Suprapubic skin (tissue), 4 donors: ENCODE measurements around the gene STX8. TPM values are rescaled to one million over a fixed set of nuclear protein-coding genes. Genes with fewer than 3 reads are reported as not detected.
"Not testable (repeated sequence)": the region's sequence is repeated elsewhere in the genome, so short reads cannot be mapped to it uniquely, and the experiment has no call there.

Experiments
- DNase-seq, 2 donors: peaks; one replicate each; pipeline ENCODE4 v3.0.0-alpha.2; 2019; ENCODE audit warnings: low spot score in 2 of 2
- H3K27ac ChIP-seq: fragments of 200-600 bp; sonication (generic); one replicate; pipeline ENCODE4 v1.5.1; 2019
- H3K27me3 ChIP-seq: fragments of 200-600 bp; sonication (generic); one replicate; pipeline ENCODE4 v1.5.1; 2019
- H3K36me3 ChIP-seq: fragments of 200-600 bp; sonication (generic); one replicate; pipeline ENCODE4 v1.5.1; 2019
- H3K4me1 ChIP-seq: fragments of 200-600 bp; sonication (generic); one replicate; pipeline ENCODE4 v1.5.1; 2019
- H3K4me3 ChIP-seq: fragments of 200-600 bp; sonication (generic); one replicate; pipeline ENCODE4 v1.5.1; 2019; ENCODE audit warnings: mild to moderate bottlenecking
- H3K9me3 ChIP-seq: fragments of 200-600 bp; sonication (generic); one replicate; pipeline ENCODE4 v1.5.1; 2019
- EP300 ChIP-seq: sonication (generic); formaldehyde crosslinking; IDR thresholded peaks from one replicate; pipeline ENCODE4 v1.6.1; 2017; ENCODE audit warnings: antibody characterized with exemption
- POLR2A ChIP-seq, 2 donors: fragments of 450-650 bp; IDR thresholded peaks; one replicate each; pipeline ENCODE4 v1.6.1; 2017; ENCODE audit warnings: antibody characterized with exemption in 2 of 2, mild to moderate bottlenecking in 2 of 2, moderate library complexity in 2 of 2
- POLR2AphosphoS5 ChIP-seq, 3 donors: sonication (generic); formaldehyde crosslinking; IDR thresholded peaks; one replicate each; pipeline ENCODE4 v1.6.1; 2017; ENCODE audit warnings: antibody characterized with exemption in 3 of 3
- WGBS: methylation state at CpG from one replicate; pipeline ENCODE4 v1.1.5; 2018; 5-methylcytosine and 5-hydroxymethylcytosine counted together
- total RNA-seq, 4 donors: library from RNA; depleted of rRNA; stranded (reverse); fragments of >200 nt; gene quantifications; one replicate each; pipeline ENCODE4 v1.1.0, GENCODE V29; 2016
- TF ChIP-seq, protein P1 (sequence below), 2 donors: fragments of 200-600 bp in 1 of 2; fragments of 450-650 bp in 1 of 2; sonication (generic) in 1 of 2; IDR thresholded peaks; one replicate each; pipeline ENCODE4 v1.5.1; 2016 to 2019; ENCODE audit warnings: antibody characterized with exemption in 2 of 2, mild to moderate bottlenecking in 1 of 2, moderate library complexity in 1 of 2

Gene STX8
- total RNA-seq, 4 donors from 2014 or later: 21.5 to 74.0 (median 38.4) TPM

- H3K36me3 ChIP-seq: no peaks in the 10 kb centered on the region
- 9% methylated on average over 38 of the region's 38 CpGs for WGBS
- peak in 1 of 2 donors; percentile 72 for DNase-seq
These were observed 1.1 kb upstream of the STX8 start, which contains the start of gene CFAP52 for GRCh38 chr17:9576521-9577372. CFAP52 (plus strand) TSS chr17:9576642; CDS start chr17:9576696, 54 bp downstream.

DNA sequence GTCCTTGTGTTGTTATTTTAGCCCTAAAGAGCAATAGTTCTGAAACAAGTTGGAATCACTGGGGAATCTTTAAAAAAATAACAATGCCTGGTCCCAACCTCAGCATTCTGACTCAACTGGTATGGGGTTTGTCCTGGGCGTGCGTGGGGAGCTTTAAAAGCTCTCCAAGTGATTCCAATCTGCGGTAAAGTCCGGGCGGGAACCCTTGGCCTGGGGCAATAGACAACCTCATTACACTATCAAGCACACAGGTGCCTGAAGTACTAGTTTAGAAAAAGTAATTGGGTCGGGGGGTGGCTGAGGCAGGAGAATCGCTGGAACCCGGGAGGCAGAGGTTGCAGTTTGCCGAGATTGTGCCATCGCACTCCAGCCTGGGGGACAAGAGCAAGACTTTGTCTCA is 4.4 kb downstream of the STX8 start:
- 52% methylated on average over 9 of the region's 10 CpGs for WGBS
- H3K4me3 ChIP-seq: no peak overlapping the region
- no peak for DNase-seq
- peaks cover 18% of the 10 kb centered on the region for H3K4me1 ChIP-seq
- H3K36me3 ChIP-seq: peaks cover 26% of the 10 kb centered on the region
- H3K27me3 ChIP-seq: no peaks in the 10 kb centered on the region
- no peaks in the 10 kb centered on the region for H3K9me3 ChIP-seq
- H3K27ac ChIP-seq: no peak overlapping the region
- TF ChIP-seq POLR2AphosphoS5 (IDR thresholded peaks at IDR 0.05): no peak
- TF ChIP-seq POLR2A (IDR thresholded peaks at IDR 0.05): no peak
- TF ChIP-seq, protein P1, sequence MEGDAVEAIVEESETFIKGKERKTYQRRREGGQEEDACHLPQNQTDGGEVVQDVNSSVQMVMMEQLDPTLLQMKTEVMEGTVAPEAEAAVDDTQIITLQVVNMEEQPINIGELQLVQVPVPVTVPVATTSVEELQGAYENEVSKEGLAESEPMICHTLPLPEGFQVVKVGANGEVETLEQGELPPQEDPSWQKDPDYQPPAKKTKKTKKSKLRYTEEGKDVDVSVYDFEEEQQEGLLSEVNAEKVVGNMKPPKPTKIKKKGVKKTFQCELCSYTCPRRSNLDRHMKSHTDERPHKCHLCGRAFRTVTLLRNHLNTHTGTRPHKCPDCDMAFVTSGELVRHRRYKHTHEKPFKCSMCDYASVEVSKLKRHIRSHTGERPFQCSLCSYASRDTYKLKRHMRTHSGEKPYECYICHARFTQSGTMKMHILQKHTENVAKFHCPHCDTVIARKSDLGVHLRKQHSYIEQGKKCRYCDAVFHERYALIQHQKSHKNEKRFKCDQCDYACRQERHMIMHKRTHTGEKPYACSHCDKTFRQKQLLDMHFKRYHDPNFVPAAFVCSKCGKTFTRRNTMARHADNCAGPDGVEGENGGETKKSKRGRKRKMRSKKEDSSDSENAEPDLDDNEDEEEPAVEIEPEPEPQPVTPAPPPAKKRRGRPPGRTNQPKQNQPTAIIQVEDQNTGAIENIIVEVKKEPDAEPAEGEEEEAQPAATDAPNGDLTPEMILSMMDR (IDR thresholded peaks at IDR 0.05): no peak
- TF ChIP-seq EP300: no peak

More at GRCh38 chr17:9576521-9577372, 1.1 kb upstream of the STX8 start, which contains the start of gene CFAP52:
- peak within 1 kb of the TSS; percentile 84 for H3K4me3 ChIP-seq
- TF ChIP-seq POLR2A (IDR thresholded peaks at IDR 0.05): no peak
- TF ChIP-seq, protein P1 (IDR thresholded peaks at IDR 0.05): peak; percentile 41 to 57
- no peaks in the 10 kb centered on the region for H3K27me3 ChIP-seq
- peak within 1 kb of the TSS; percentile 48 for H3K27ac ChIP-seq
- peaks cover 27% of the 10 kb centered on the region for H3K4me1 ChIP-seq
- no peaks in the 10 kb centered on the region for H3K9me3 ChIP-seq

- Histone ChIP-seq H3K27ac (no peak overlapping the region), H3K27me3 (no peaks in the 10 kb centered on the region), H3K4me3 (no peak overlapping the region), H3K36me3 (peaks cover 26% of the 10 kb centered on the region), H3K4me1 (peaks cover 3% of the 10 kb centered on the region), H3K9me3 (no peaks in the 10 kb centered on the region)
- TF ChIP-seq, protein P1 (IDR thresholded peaks at IDR 0.05): no peak
- TF ChIP-seq EP300 (no peak), POLR2A (IDR thresholded peaks at IDR 0.05) (no peak), POLR2AphosphoS5 (IDR thresholded peaks at IDR 0.05) (no peak)
- 89% methylated on average over 11 of the region's 11 CpGs for WGBS
- DNase-seq: no peak
These were observed 6.5 kb downstream of the STX8 start for GRCh38 chr17:9568957-9569588.

DNA sequence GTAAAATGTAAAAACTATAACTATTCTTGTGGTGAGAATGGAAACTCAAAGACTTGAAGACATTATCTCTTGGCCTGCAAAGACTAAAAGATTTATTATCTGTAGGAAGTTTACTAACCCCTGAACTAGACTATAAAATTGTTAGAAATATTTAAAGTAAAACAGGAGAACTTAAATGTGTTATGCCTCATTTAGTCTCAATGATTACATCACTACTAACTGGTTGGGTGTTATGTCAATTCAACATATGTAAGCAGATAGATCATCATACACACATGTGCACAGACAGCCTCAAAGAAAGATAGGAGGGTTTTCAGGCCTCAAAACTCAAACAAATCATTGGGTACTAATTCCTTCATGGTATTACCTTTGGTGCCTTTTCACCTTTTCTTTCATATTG is 7.6 kb downstream of the STX8 start:
- H3K4me3 ChIP-seq: no peak overlapping the region
- DNase-seq: no peak
- no peaks in the 10 kb centered on the region for H3K4me1 ChIP-seq
- H3K27ac ChIP-seq: no peak overlapping the region
- TF ChIP-seq EP300 (no peak), POLR2A (IDR thresholded peaks at IDR 0.05) (no peak), POLR2AphosphoS5 (IDR thresholded peaks at IDR 0.05) (no peak)
- TF ChIP-seq, protein P1 (IDR thresholded peaks at IDR 0.05): no peak
- H3K9me3 ChIP-seq: no peaks in the 10 kb centered on the region
- peaks cover 26% of the 10 kb centered on the region for H3K36me3 ChIP-seq
- no peaks in the 10 kb centered on the region for H3K27me3 ChIP-seq

GRCh38 chr17:9566739-9567138 is 8.9 kb downstream of the STX8 start:
- not testable (repeated sequence) for DNase-seq, H3K9me3 ChIP-seq, H3K27ac ChIP-seq, H3K4me3 ChIP-seq, H3K4me1 ChIP-seq, H3K27me3 ChIP-seq
- 87% methylated on average over 5 of the region's 5 CpGs for WGBS
- peaks cover 26% of the 10 kb centered on the region for H3K36me3 ChIP-seq
